Activated naive CD8-positive, alpha-beta T cell (primary cell): ENCODE measurements around the gene ADCY7.
"Not testable (repeated sequence)": the region's sequence is repeated elsewhere in the genome, so short reads cannot be mapped to it uniquely, and the experiment has no call there.

Source experiments
- H3K27ac Mint-ChIP-seq: one replicate; pipeline ENCODE4 v1.8.0; 2021; ENCODE audit warnings: mixed read lengths
- H3K27me3 Mint-ChIP-seq: one replicate; pipeline ENCODE4 v1.8.0; 2021; ENCODE audit warnings: mixed read lengths
- H3K36me3 Mint-ChIP-seq: one replicate; pipeline ENCODE4 v1.8.0; 2021; ENCODE audit warnings: mixed read lengths
- H3K4me1 Mint-ChIP-seq: one replicate; pipeline ENCODE4 v1.8.0; 2021; ENCODE audit warnings: low read depth, mixed read lengths
- H3K4me3 Mint-ChIP-seq: one replicate; pipeline ENCODE4 v1.8.0; 2021; ENCODE audit warnings: mild to moderate bottlenecking, mixed read lengths
- H3K9me3 Mint-ChIP-seq: one replicate; pipeline ENCODE4 v1.8.0; 2021; ENCODE audit warnings: low read depth, mixed read lengths

ADCY7 gene

GRCh38 chr16:50329446-50330189, 63.3 kb downstream of the ADCY7 start:
- peaks cover 12% of the 10 kb centered on the region for H3K36me3 Mint-ChIP-seq
- peak overlapping the region; percentile 30 for H3K27ac Mint-ChIP-seq
- peaks cover 28% of the 10 kb centered on the region for H3K4me1 Mint-ChIP-seq
- no peaks in the 10 kb centered on the region for H3K9me3 Mint-ChIP-seq
- H3K4me3 Mint-ChIP-seq = no peak overlapping the region
- no peaks in the 10 kb centered on the region for H3K27me3 Mint-ChIP-seq

GRCh38 chr16:50331570-50331969, 65.2 kb downstream of the ADCY7 start:
- no peak overlapping the region for H3K4me3 Mint-ChIP-seq
- H3K27ac Mint-ChIP-seq = peak overlapping the region; percentile 50
- no peaks in the 10 kb centered on the region for H3K9me3 Mint-ChIP-seq
- peaks cover 14% of the 10 kb centered on the region for H3K36me3 Mint-ChIP-seq
- H3K27me3 Mint-ChIP-seq = no peaks in the 10 kb centered on the region
- peaks cover 26% of the 10 kb centered on the region for H3K4me1 Mint-ChIP-seq

GRCh38 chr16:50332599-50332998, 66.2 kb downstream of the ADCY7 start:
- no peak overlapping the region for H3K4me3 Mint-ChIP-seq
- no peaks in the 10 kb centered on the region for H3K9me3 Mint-ChIP-seq
- peak overlapping the region; percentile 4 for H3K27ac Mint-ChIP-seq
- H3K27me3 Mint-ChIP-seq = no peaks in the 10 kb centered on the region
- H3K36me3 Mint-ChIP-seq = peaks cover 14% of the 10 kb centered on the region
- H3K4me1 Mint-ChIP-seq = peaks cover 22% of the 10 kb centered on the region

GRCh38 chr16:50334106-50334975, 68.0 kb downstream of the ADCY7 start:
- Mint-ChIP-seq H3K36me3 (peaks cover 20% of the 10 kb centered on the region), H3K27me3 (no peaks in the 10 kb centered on the region), H3K9me3 (no peaks in the 10 kb centered on the region), H3K4me1 (peaks cover 29% of the 10 kb centered on the region), H3K27ac (peak overlapping the region; percentile 85), H3K4me3 (no peak overlapping the region)

- no peaks in the 10 kb centered on the region for H3K27me3 Mint-ChIP-seq
- H3K9me3 Mint-ChIP-seq = no peaks in the 10 kb centered on the region
- H3K4me3 Mint-ChIP-seq = peak overlapping the region; percentile 42
- H3K36me3 Mint-ChIP-seq = peaks cover 20% of the 10 kb centered on the region
- peaks cover 29% of the 10 kb centered on the region for H3K4me1 Mint-ChIP-seq
- peak overlapping the region; percentile 85 for H3K27ac Mint-ChIP-seq
These were observed 69.0 kb downstream of the ADCY7 start for GRCh38 chr16:50335196-50335958.

GRCh38 chr16:50336884-50337283, 70.5 kb downstream of the ADCY7 start:
- H3K9me3 Mint-ChIP-seq = no peaks in the 10 kb centered on the region
- peaks cover 30% of the 10 kb centered on the region for H3K4me1 Mint-ChIP-seq
- H3K36me3 Mint-ChIP-seq = peaks cover 20% of the 10 kb centered on the region
- H3K4me3 Mint-ChIP-seq = no peak overlapping the region
- peak overlapping the region; percentile 22 for H3K27ac Mint-ChIP-seq
- no peaks in the 10 kb centered on the region for H3K27me3 Mint-ChIP-seq

- Mint-ChIP-seq H3K27ac (peak overlapping the region; percentile 87), H3K36me3 (peaks cover 11% of the 10 kb centered on the region), H3K9me3 (no peaks in the 10 kb centered on the region), H3K4me3 (peak overlapping the region; percentile 61), H3K27me3 (no peaks in the 10 kb centered on the region), H3K4me1 (peaks cover 31% of the 10 kb centered on the region)
These were observed 72.2 kb downstream of the ADCY7 start for GRCh38 chr16:50338371-50339231.

- Mint-ChIP-seq H3K4me3 (no peak overlapping the region), H3K9me3 (no peaks in the 10 kb centered on the region), H3K27me3 (no peaks in the 10 kb centered on the region), H3K36me3 (peaks cover 9% of the 10 kb centered on the region), H3K4me1 (peaks cover 31% of the 10 kb centered on the region), H3K27ac (no peak overlapping the region)
These were observed 74.2 kb downstream of the ADCY7 start for GRCh38 chr16:50340578-50340977.

GRCh38 chr16:50343566-50343965, 77.2 kb downstream of the ADCY7 start:
- not testable (repeated sequence) for H3K27ac Mint-ChIP-seq, H3K4me3 Mint-ChIP-seq, H3K9me3 Mint-ChIP-seq, H3K27me3 Mint-ChIP-seq
- peaks cover 22% of the 10 kb centered on the region for H3K4me1 Mint-ChIP-seq
- peaks cover 16% of the 10 kb centered on the region for H3K36me3 Mint-ChIP-seq

GRCh38 chr16:50345210-50345609, 78.9 kb downstream of the ADCY7 start:
- Mint-ChIP-seq H3K36me3 (peaks cover 16% of the 10 kb centered on the region), H3K4me1 (peaks cover 14% of the 10 kb centered on the region)
- not testable (repeated sequence) for H3K9me3 Mint-ChIP-seq, H3K4me3 Mint-ChIP-seq, H3K27me3 Mint-ChIP-seq, H3K27ac Mint-ChIP-seq

- peaks cover 17% of the 10 kb centered on the region for H3K4me1 Mint-ChIP-seq
- H3K36me3 Mint-ChIP-seq = peaks cover 12% of the 10 kb centered on the region
- no peak overlapping the region for H3K4me3 Mint-ChIP-seq
- no peaks in the 10 kb centered on the region for H3K27me3 Mint-ChIP-seq
- no peak overlapping the region for H3K27ac Mint-ChIP-seq
- no peaks in the 10 kb centered on the region for H3K9me3 Mint-ChIP-seq
These were observed 84.8 kb downstream of the ADCY7 start for GRCh38 chr16:50351116-50351515.

GRCh38 chr16:50351952-50352351, 85.6 kb downstream of the ADCY7 start:
- Mint-ChIP-seq H3K27me3 (no peaks in the 10 kb centered on the region), H3K9me3 (no peaks in the 10 kb centered on the region), H3K36me3 (peaks cover 9% of the 10 kb centered on the region), H3K27ac (no peak overlapping the region), H3K4me1 (peaks cover 18% of the 10 kb centered on the region), H3K4me3 (no peak overlapping the region)

GRCh38 chr16:50354082-50354481, 87.7 kb downstream of the ADCY7 start:
- Mint-ChIP-seq H3K4me3 (no peak overlapping the region), H3K27me3 (no peaks in the 10 kb centered on the region), H3K27ac (no peak overlapping the region), H3K9me3 (no peaks in the 10 kb centered on the region), H3K36me3 (peaks cover 5% of the 10 kb centered on the region), H3K4me1 (peaks cover 18% of the 10 kb centered on the region)
